Neural progenitor cell (in vitro differentiated cells): ENCODE measurements around the gene PPBP. TPM values are rescaled to one million over a fixed set of nuclear protein-coding genes. Genes with fewer than 3 reads are reported as not detected.

Experiments
- DNase-seq: peaks from one replicate; pipeline ENCODE4 v3.0.0-alpha.2; 2016; ENCODE audit warnings: low spot score
- H2AFZ ChIP-seq: fragments of 200-600 bp; sonication (generic); replicated peaks from 2 replicates; pipeline ENCODE4 v1.6.1; 2016; ENCODE audit warnings: antibody characterized with exemption
- H3F3A ChIP-seq: fragments of 200-600 bp; sonication (generic); 2 replicates; pipeline ENCODE4 v1.6.1; 2016; ENCODE audit warnings: antibody characterized with exemption, low read depth
- H3K27ac ChIP-seq: fragments of 200-600 bp; sonication (generic); 2 replicates; pipeline ENCODE4 v1.5.1; 2016; ENCODE audit warnings: mild to moderate bottlenecking
- H3K27me3 ChIP-seq: fragments of 200-600 bp; sonication (generic); 2 replicates; pipeline ENCODE4 v1.6.1; 2016; ENCODE audit warnings: mild to moderate bottlenecking, moderate library complexity
- H3K36me3 ChIP-seq: fragments of 200-600 bp; sonication (generic); 2 replicates; pipeline ENCODE4 v1.5.1; 2016
- H3K4me1 ChIP-seq: fragments of 200-600 bp; sonication (generic); 2 replicates; pipeline ENCODE4 v1.6.1; 2016; ENCODE audit warnings: mixed run types
- H3K4me2 ChIP-seq: fragments of 200-600 bp; sonication (generic); 2 replicates; pipeline ENCODE4 v1.6.1; 2016
- H3K4me3 ChIP-seq: fragments of 200-600 bp; sonication (generic); 2 replicates; pipeline ENCODE4 v1.5.1; 2016
- H3K79me2 ChIP-seq: fragments of 200-600 bp; sonication (generic); 2 replicates; pipeline ENCODE4 v1.6.1; 2016; ENCODE audit warnings: low read depth
- H3K9ac ChIP-seq: fragments of 200-600 bp; sonication (generic); 2 replicates; pipeline ENCODE4 v1.6.1; 2016
- H3K9me3 ChIP-seq: fragments of 200-600 bp; sonication (generic); 2 replicates; pipeline ENCODE4 v1.5.1; 2016; ENCODE audit warnings: low read depth
- H4K20me1 ChIP-seq: fragments of 200-600 bp; sonication (generic); 2 replicates; pipeline ENCODE4 v1.6.1; 2016; ENCODE audit warnings: low read depth
- H3K27ac Mint-ChIP-seq: 3 replicates; pipeline ENCODE4 v1.8.0; 2021; ENCODE audit warnings: mixed read lengths
- H3K27me3 Mint-ChIP-seq: 2 replicates; pipeline ENCODE4 v1.8.0; 2022; ENCODE audit warnings: low read depth, mild to moderate bottlenecking, inconsistent platforms, moderate library complexity, mixed read lengths; ENCODE audit not compliant: insufficient read depth
- H3K36me3 Mint-ChIP-seq: 3 replicates; pipeline ENCODE4 v1.8.0; 2021; ENCODE audit warnings: mixed read lengths
- H3K4me1 Mint-ChIP-seq: 3 replicates; pipeline ENCODE4 v1.8.0; 2021; ENCODE audit warnings: mixed read lengths
- H3K4me3 Mint-ChIP-seq: 3 replicates; pipeline ENCODE4 v1.8.0; 2021; ENCODE audit warnings: mild to moderate bottlenecking, moderate library complexity, mixed read lengths
- H3K9me3 Mint-ChIP-seq: 3 replicates; pipeline ENCODE4 v1.8.0; 2020; ENCODE audit warnings: mixed read lengths
- CTCF ChIP-seq: fragments of 200-600 bp; sonication (generic); IDR thresholded peaks from 2 replicates; pipeline ENCODE4 v1.5.1; 2017; ENCODE audit warnings: antibody characterized with exemption, mild to moderate bottlenecking
- EZH2 ChIP-seq: fragments of 200-600 bp; sonication (generic); IDR thresholded peaks from 2 replicates; pipeline ENCODE4 v1.6.1; 2017; ENCODE audit warnings: antibody characterized with exemption, mild to moderate bottlenecking, moderate library complexity
- EZH2phosphoT487 ChIP-seq: fragments of 200-600 bp; sonication (generic); IDR thresholded peaks from 2 replicates; pipeline ENCODE4 v1.6.1; 2017; ENCODE audit warnings: antibody characterized with exemption
- total RNA-seq: library from RNA; depleted of rRNA; stranded (reverse); fragments of >200 nt; gene quantifications from 2 replicates; pipeline ENCODE4 v1.2.3, GENCODE V29; 2015; ENCODE audit warnings: low replicate concordance

PPBP gene
- total RNA-seq, 1 donor from 2014 or later = not detected

GRCh38 chr4:73991742-73992000, 3.7 kb upstream of the PPBP start:
- Histone ChIP-seq H4K20me1 (no peaks in the 10 kb centered on the region), H3K4me1 (no peaks in the 10 kb centered on the region), H3K36me3 (no peaks in the 10 kb centered on the region), H3K4me2 (no peak overlapping the region), H3K27me3 (peaks cover 3% of the 10 kb centered on the region), H3K79me2 (no peaks in the 10 kb centered on the region), H3K9me3 (no peaks in the 10 kb centered on the region), H3K9ac (no peak overlapping the region), H3K27ac (no peak overlapping the region), H2AFZ (no peak overlapping the region), H3F3A (no peaks in the 10 kb centered on the region), H3K4me3 (no peak overlapping the region)
- no peak overlapping the region for H3K27ac Mint-ChIP-seq
- peaks cover 3% of the 10 kb centered on the region for H3K27me3 Mint-ChIP-seq
- H3K9me3 Mint-ChIP-seq = no peaks in the 10 kb centered on the region
- no peaks in the 10 kb centered on the region for H3K36me3 Mint-ChIP-seq
- DNase-seq = no peak
- H3K4me1 Mint-ChIP-seq = no peaks in the 10 kb centered on the region
- no peak overlapping the region for H3K4me3 Mint-ChIP-seq
- no peak for TF ChIP-seq CTCF
- TF ChIP-seq EZH2 = no peak
- no peak for TF ChIP-seq EZH2phosphoT487

- DNase-seq = no peak
- no peak overlapping the region for H3K27ac Mint-ChIP-seq
- no peaks in the 10 kb centered on the region for H3K9me3 Mint-ChIP-seq
Measured at GRCh38 chr4:73990988-73991741, 3.2 kb upstream of the PPBP start.

GRCh38 chr4:73989928-73990327, 1.9 kb upstream of the PPBP start:
- Mint-ChIP-seq H3K36me3 (no peaks in the 10 kb centered on the region), H3K27me3 (peaks cover 3% of the 10 kb centered on the region), H3K27ac (no peak overlapping the region), H3K4me1 (no peaks in the 10 kb centered on the region), H3K4me3 (no peak overlapping the region), H3K9me3 (no peaks in the 10 kb centered on the region)
- H4K20me1 ChIP-seq = no peaks in the 10 kb centered on the region
- DNase-seq = no peak
- no peaks in the 10 kb centered on the region for H3K79me2 ChIP-seq
- no peak overlapping the region for H2AFZ ChIP-seq
- no peaks in the 10 kb centered on the region for H3K9me3 ChIP-seq
- no peak overlapping the region for H3K27ac ChIP-seq
- no peak overlapping the region for H3K4me2 ChIP-seq
- no peaks in the 10 kb centered on the region for H3K4me1 ChIP-seq
- no peaks in the 10 kb centered on the region for H3F3A ChIP-seq
- H3K9ac ChIP-seq = no peak overlapping the region
- TF ChIP-seq EZH2phosphoT487 (no peak), CTCF (no peak), EZH2 (no peak)
- no peaks in the 10 kb centered on the region for H3K36me3 ChIP-seq
- H3K4me3 ChIP-seq = no peak overlapping the region
- H3K27me3 ChIP-seq = no peaks in the 10 kb centered on the region

More at GRCh38 chr4:73990988-73991741, 3.2 kb upstream of the PPBP start:
- no peak overlapping the region for H3K4me3 ChIP-seq
- H3K79me2 ChIP-seq = no peaks in the 10 kb centered on the region
- no peaks in the 10 kb centered on the region for H3K9me3 ChIP-seq
- Mint-ChIP-seq H3K4me1 (no peaks in the 10 kb centered on the region), H3K4me3 (no peak overlapping the region), H3K36me3 (no peaks in the 10 kb centered on the region), H3K27me3 (peaks cover 3% of the 10 kb centered on the region)
- no peaks in the 10 kb centered on the region for H3K27me3 ChIP-seq
- no peaks in the 10 kb centered on the region for H3K4me1 ChIP-seq
- no peak overlapping the region for H2AFZ ChIP-seq
- no peaks in the 10 kb centered on the region for H3K36me3 ChIP-seq
- TF ChIP-seq EZH2phosphoT487 = no peak
- no peak for TF ChIP-seq EZH2
- TF ChIP-seq CTCF = no peak
- H3K27ac ChIP-seq = no peak overlapping the region
- H4K20me1 ChIP-seq = no peaks in the 10 kb centered on the region
- H3K9ac ChIP-seq = no peak overlapping the region
- H3K4me2 ChIP-seq = no peak overlapping the region
- H3F3A ChIP-seq = no peaks in the 10 kb centered on the region
